Osteoblast (primary cell): ENCODE data around the gene B4GAT1. TPM values are rescaled to one million over a fixed set of nuclear protein-coding genes. Genes with fewer than 3 reads are reported as not detected.
A peak's percentile ranks its signal among the peaks of the same experiment; 100 is the strongest.

Experiments
- DNase-seq: peaks from one replicate; pipeline ENCODE4 v3.0.0; 2011; ENCODE audit warnings: low spot score, mixed read lengths; ENCODE audit not compliant: insufficient read length; ENCODE audit errors: missing footprints
- H2AFZ ChIP-seq: 2 replicates; pipeline ENCODE4 v1.6.0; 2011; ENCODE audit warnings: mild to moderate bottlenecking, low read length
- H3K27ac ChIP-seq: 2 replicates; pipeline ENCODE4 v1.5.1; 2011; ENCODE audit warnings: mild to moderate bottlenecking, low read depth, low read length, moderate library complexity
- H3K27me3 ChIP-seq: 2 replicates; pipeline ENCODE4 v1.6.0; 2012; ENCODE audit warnings: mild to moderate bottlenecking, control low read depth, inconsistent platforms, low read length, moderate library complexity; ENCODE audit not compliant: insufficient read depth
- H3K36me3 ChIP-seq: 2 replicates; pipeline ENCODE4 v1.5.1; 2011; ENCODE audit warnings: mild to moderate bottlenecking, low read length, control low read depth, moderate library complexity; ENCODE audit not compliant: insufficient read depth
- H3K4me1 ChIP-seq: 2 replicates; pipeline ENCODE4 v1.5.1; 2011; ENCODE audit warnings: mild to moderate bottlenecking, low read length, control low read depth, moderate library complexity; ENCODE audit not compliant: insufficient read depth
- H3K4me2 ChIP-seq: 2 replicates; pipeline ENCODE4 v1.6.0; 2011; ENCODE audit warnings: mild to moderate bottlenecking, low read length; ENCODE audit not compliant: insufficient read depth
- H3K4me3 ChIP-seq: fragments of 200-600 bp; sonication (generic); 3 replicates; pipeline ENCODE4 v1.5.1; 2012; ENCODE audit warnings: mild to moderate bottlenecking, low read length, inconsistent platforms; ENCODE audit not compliant: insufficient read depth
- H3K79me2 ChIP-seq: 2 replicates; pipeline ENCODE4 v1.6.0; 2012; ENCODE audit warnings: mild to moderate bottlenecking, low read length, control low read depth, inconsistent platforms; ENCODE audit not compliant: insufficient read depth
- H3K9me3 ChIP-seq: 2 replicates; pipeline ENCODE4 v1.5.1; 2011; ENCODE audit warnings: low read depth, low read length, control low read depth
- H4K20me1 ChIP-seq: 2 replicates; pipeline ENCODE4 v1.6.0; 2012; ENCODE audit warnings: mild to moderate bottlenecking, low read length, control low read depth; ENCODE audit not compliant: insufficient read depth
- total RNA-seq: library from RNA; depleted of rRNA; stranded (reverse); fragments of >200 nt; gene quantifications from 2 replicates; pipeline ENCODE4 v1.2.3, GENCODE V29; 2012
- TF ChIP-seq, protein P1 (sequence below): IDR thresholded peaks from 2 replicates; pipeline ENCODE4 v1.5.1; 2011; ENCODE audit warnings: mild to moderate bottlenecking, low read depth, low read length, moderate library complexity; ENCODE audit errors: extremely low read depth

Gene B4GAT1
- total RNA-seq, 1 donor, result 20.6 TPM

DNA sequence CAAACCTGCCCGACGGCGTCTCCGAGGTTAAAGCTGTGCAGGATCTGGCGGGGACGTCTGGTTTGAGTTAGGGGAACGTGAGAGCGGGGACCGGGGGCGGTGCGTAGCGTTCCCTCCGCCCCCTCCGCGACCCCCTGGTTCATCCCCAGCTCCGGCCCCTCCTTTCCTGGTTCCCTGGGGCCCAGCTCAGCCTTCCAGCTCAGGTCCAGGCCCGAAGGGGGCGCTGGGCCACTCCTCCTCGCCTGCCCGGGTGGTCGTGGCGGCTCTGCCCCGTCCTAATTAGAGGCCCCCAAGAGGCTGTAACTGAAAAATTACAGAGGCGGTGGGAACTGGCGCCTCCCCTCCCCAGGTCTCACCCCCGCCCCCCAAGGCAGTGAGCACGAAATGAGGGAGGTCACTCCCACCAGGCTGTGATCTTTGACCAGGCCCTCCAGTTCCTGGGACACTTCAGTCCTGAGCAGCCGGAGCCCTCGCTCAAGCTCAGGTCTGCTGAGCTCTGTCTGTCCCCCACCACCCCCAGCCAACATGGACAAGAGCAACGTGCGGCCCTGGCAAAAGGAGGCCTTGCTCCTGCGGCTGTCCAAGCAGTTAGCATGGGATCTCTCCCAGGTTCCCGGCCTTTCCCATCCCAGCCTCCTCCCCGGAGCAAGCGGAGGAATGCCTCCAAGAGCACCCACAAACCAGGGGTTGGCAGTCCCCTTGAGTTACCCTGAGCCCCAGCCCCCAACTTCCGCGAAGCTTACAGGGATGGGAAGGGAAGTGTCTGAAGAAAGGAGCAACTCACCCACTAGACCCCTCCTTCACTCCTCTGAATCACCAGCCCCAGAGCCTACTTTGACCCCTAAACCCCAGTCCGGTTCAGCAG is 33.9 kb downstream of the B4GAT1 start:
- Histone ChIP-seq H3K79me2 (peaks cover 33% of the 10 kb centered on the region), H3K36me3 (no peaks in the 10 kb centered on the region), H3K27ac (peak overlapping the region; percentile 94), H4K20me1 (peaks cover 25% of the 10 kb centered on the region), H3K4me2 (peak overlapping the region; percentile 96), H3K4me3 (peak overlapping the region; percentile 75), H3K4me1 (peaks cover 53% of the 10 kb centered on the region), H2AFZ (peak overlapping the region; percentile 56), H3K27me3 (no peaks in the 10 kb centered on the region), H3K9me3 (no peaks in the 10 kb centered on the region)
- TF ChIP-seq, protein P1, sequence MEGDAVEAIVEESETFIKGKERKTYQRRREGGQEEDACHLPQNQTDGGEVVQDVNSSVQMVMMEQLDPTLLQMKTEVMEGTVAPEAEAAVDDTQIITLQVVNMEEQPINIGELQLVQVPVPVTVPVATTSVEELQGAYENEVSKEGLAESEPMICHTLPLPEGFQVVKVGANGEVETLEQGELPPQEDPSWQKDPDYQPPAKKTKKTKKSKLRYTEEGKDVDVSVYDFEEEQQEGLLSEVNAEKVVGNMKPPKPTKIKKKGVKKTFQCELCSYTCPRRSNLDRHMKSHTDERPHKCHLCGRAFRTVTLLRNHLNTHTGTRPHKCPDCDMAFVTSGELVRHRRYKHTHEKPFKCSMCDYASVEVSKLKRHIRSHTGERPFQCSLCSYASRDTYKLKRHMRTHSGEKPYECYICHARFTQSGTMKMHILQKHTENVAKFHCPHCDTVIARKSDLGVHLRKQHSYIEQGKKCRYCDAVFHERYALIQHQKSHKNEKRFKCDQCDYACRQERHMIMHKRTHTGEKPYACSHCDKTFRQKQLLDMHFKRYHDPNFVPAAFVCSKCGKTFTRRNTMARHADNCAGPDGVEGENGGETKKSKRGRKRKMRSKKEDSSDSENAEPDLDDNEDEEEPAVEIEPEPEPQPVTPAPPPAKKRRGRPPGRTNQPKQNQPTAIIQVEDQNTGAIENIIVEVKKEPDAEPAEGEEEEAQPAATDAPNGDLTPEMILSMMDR, result peak; percentile 22
- peak; percentile 83 for DNase-seq

DNA sequence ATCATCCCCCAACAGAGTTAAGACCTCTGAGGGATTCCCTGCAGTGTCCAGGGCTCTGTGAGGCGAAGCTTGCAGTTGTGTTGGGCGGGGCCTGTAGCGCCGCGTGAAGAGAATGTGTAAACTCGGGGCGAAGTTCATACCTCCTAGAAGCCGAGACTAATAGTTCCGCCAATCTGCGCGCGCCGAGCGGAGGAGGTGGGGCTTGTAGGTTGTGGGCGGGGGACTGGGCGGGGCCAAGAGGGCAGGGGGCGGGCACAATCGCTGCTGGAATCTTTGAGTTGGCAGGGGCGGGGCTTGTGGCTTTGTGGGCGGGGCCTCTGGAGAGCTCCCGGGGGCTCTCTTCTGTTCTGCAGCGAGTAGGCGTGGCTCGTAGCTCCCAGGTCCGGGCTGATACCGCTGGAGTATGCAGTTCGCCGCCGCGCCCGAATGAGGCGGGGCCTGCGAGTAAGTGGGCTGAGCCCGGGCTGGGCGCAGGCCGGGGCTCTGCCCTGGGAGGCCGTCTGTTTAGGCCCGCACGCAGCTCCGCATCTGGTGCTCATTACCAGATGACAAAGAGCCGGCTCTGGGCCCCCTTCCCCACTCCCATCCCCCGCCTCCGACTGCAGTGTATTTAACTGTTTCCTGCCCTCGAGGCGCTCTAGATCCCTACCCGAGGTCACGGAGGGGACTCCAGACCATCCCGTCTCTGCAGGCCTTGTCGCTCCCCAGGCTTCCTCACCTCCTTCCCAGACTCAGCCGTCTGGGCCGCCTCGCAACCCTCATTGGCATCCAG is 34.7 kb downstream of the B4GAT1 start:
- Histone ChIP-seq H3K4me2 (peak overlapping the region; percentile 98), H3K9me3 (no peaks in the 10 kb centered on the region), H2AFZ (peak overlapping the region; percentile 98), H3K4me3 (peak overlapping the region; percentile 80), H3K27me3 (no peaks in the 10 kb centered on the region), H3K79me2 (peaks cover 33% of the 10 kb centered on the region), H3K36me3 (no peaks in the 10 kb centered on the region), H3K4me1 (peaks cover 44% of the 10 kb centered on the region), H3K27ac (peak overlapping the region; percentile 94), H4K20me1 (peaks cover 25% of the 10 kb centered on the region)
- TF ChIP-seq, protein P1, result no peak
- peak; percentile 99 for DNase-seq

DNA sequence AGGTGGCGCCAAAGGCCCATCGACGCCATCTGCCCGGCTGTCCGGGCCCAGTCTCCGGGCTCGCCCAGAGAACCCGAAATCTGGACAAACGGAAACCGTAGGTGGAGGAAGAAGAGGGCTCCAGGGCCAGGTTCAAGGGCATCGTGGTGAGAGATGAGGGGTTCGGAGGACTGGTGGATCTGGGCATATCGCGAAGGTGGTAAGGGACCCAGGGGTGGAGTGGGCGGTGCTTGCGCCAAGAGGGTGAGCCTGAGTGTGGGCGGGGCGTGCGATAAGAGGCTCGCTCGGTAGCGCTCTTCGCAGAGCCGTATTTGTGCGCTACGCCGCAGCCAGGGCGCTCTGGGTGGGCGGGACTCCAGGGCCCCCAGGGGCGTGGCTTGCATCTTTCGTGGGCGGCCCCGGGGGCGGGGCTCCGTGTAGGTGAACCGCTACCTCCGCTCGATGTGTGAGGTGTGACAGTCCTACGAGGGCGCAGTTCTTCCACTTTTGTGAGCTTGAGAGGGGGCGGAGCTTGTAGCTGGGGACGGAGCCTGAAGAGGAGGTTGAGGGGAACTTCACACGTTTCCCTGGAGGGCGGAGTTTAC is 35.4 kb downstream of the B4GAT1 start:
- H4K20me1 ChIP-seq, result peaks cover 25% of the 10 kb centered on the region
- H3K4me2 ChIP-seq, result peak overlapping the region; percentile 98
- H3K27ac ChIP-seq, result peak overlapping the region; percentile 83
- DNase-seq, result peak; percentile 97
- peak overlapping the region; percentile 98 for H2AFZ ChIP-seq
- no peaks in the 10 kb centered on the region for H3K27me3 ChIP-seq
- no peaks in the 10 kb centered on the region for H3K9me3 ChIP-seq
- H3K4me3 ChIP-seq, result peak overlapping the region; percentile 80
- peaks cover 38% of the 10 kb centered on the region for H3K4me1 ChIP-seq
- H3K36me3 ChIP-seq, result no peaks in the 10 kb centered on the region
- peaks cover 33% of the 10 kb centered on the region for H3K79me2 ChIP-seq
- TF ChIP-seq, protein P1, result no peak
